ENCODE measurements around the gene NTRK2.

Gene NTRK2

DNA sequence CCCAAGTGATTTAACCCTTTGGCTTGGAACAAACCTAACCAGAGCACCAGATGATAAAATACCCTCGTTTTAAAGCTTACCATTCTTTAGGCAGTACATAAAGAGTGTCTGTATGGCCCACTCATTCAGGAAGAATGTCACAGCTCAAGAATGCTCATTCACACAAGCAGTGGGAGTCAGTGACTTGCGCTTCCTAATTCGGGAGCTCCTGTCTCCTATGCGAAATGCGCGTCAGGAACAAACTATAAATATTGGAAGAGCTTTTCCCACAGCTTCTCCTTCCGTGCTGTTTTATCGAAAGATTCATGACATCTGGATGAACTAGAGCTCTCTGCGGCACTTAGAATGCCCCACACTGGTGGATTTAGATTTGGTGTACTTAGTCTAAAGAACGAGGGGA, 66.6 kb downstream of the NTRK2 start:
- DNase-seq (ENCODE audit: low read depth) = no peak

- no peak for DNase-seq (ENCODE audit: low read depth)
These were observed 67.0 kb downstream of the NTRK2 start for GRCh38 chr9:84736536-84736935.

GRCh38 chr9:84738353-84738752, 68.8 kb downstream of the NTRK2 start:
- DNase-seq (ENCODE audit: low read depth) = no peak

GRCh38 chr9:84742261-84742660, 72.7 kb downstream of the NTRK2 start:
- DNase-seq (ENCODE audit: low read depth) = no peak

DNA sequence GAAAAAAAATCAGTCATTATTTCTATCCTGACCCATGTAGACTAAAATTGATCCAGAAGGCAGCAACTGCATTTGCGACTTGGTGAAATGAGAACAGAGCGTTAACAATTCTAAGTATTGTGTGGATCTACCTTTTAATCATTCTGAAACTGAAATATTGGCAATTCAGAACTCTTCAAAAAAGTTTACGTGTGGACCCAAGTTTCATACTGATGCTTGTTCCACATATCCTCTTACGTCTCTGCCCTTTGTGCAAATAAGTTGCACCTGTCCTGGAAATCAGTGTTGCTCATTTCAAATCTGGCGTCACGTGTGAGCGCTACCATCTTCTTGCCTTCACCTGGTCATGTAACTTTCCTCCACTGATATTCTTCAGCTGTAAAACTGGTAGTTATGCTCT, 74.7 kb downstream of the NTRK2 start:
- DNase-seq (ENCODE audit: low read depth) = no peak

DNA sequence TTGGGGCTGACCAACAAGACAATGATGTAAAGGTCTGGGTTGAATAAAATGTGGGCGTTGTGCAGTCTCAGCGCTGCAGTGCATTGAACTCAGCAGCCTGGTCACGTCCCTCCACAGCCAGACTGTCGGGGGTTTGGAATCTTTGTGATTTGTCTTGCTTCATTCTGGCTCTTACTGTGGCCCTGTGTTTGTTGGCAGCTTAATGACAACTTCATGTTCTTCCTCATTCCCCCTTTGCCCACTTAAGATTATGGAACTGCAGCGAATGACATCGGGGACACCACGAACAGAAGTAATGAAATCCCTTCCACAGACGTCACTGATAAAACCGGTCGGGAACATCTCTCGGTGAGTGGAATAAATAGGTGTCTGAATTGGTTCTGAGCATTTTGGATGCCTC, 75.2 kb downstream of the NTRK2 start:
- DNase-seq (ENCODE audit: low read depth) = no peak

GRCh38 chr9:84748112-84748511, 78.6 kb downstream of the NTRK2 start:
- no peak for DNase-seq (ENCODE audit: low read depth)

GRCh38 chr9:84750152-84750865, 80.8 kb downstream of the NTRK2 start:
- no peak for DNase-seq (ENCODE audit: low read depth)

DNA sequence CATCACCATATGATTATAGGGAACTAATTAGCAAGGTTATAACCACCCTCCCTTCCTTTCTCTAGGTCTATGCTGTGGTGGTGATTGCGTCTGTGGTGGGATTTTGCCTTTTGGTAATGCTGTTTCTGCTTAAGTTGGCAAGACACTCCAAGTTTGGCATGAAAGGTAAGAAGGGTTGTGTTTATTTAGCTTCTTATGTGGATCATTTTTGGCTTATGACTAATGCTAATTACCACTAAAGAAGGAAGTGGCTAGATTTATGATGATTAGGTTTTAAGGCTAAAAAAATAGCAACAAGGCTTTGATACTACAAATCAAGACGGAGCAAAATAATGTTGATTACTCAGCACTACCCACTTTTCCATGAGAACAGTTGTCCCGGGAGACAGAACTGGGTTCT, 82.4 kb downstream of the NTRK2 start:
- no peak for DNase-seq (ENCODE audit: low read depth)

- DNase-seq (ENCODE audit: low read depth) = no peak
These were observed 84.9 kb downstream of the NTRK2 start for GRCh38 chr9:84754461-84754860.

DNA sequence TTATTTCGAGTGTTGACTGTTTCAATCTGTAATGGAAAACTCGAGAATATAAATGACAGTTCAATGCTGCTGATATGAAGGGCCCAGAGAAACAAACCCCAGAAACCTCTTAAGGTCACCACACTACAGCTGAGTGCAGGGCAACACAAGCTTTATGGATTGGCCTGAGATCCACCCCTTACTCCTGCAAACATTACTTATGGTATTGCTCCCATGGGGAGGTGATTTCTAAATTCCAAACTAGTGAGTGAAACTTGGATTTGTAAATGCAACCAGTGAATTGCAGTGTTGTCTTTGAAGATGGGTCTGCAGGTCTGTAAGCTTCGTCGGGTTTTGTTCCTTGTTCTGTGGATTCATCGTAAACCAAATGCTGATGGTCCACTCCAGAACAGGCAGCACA, 85.4 kb downstream of the NTRK2 start:
- DNase-seq (ENCODE audit: low read depth) = no peak

DNA sequence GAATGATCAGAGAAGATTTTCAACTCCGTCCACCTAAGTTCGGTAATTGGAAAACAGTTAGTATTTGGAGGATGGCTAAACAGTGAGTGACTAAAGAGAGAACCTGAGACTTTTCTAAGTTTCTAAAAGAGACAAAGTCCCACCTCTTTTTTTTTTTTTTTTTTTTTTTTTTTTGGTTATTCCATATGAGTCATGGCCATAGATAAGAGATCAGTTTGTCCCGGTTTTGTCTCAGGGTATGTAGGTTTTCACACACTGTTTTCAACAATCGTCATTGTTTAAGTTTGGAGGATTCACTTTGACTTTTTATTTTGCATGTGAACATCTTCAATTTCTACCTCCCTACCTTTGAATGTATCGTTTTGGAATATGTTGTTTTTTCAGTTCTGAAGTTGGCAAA, 85.9 kb downstream of the NTRK2 start:
- no peak for DNase-seq (ENCODE audit: low read depth)

GRCh38 chr9:84756171-84756570, 86.6 kb downstream of the NTRK2 start:
- DNase-seq (ENCODE audit: low read depth) = no peak

GRCh38 chr9:84756731-84757130, 87.2 kb downstream of the NTRK2 start:
- no peak for DNase-seq (ENCODE audit: low read depth)

GRCh38 chr9:84758817-84759216, 89.3 kb downstream of the NTRK2 start:
- no peak for DNase-seq (ENCODE audit: low read depth)

DNA sequence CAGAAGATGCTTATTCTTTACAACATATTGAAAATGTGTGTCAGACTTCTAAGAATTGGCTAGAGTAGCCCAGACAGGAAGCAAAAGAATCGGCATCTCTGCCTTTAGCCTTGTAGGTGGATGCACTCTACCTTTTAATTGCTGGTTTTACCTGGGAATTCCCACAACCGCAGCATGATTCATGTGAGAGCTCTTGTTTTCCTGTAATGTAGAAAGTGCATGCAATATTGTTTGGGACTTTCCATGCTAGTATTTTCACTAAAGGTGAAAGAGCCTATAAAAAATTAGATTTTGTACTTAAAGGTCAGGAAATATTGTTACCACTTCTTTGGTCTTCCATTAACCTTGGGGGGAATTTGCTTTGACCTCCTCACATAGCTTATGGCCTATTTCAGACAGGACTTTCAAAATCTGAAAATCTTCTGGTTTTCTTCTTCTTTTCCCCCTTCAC, 89.8 kb downstream of the NTRK2 start:
- no peak for DNase-seq (ENCODE audit: low read depth)

- no peak for DNase-seq (ENCODE audit: low read depth)
These were observed 90.3 kb downstream of the NTRK2 start for GRCh38 chr9:84759804-84760203.

DNA sequence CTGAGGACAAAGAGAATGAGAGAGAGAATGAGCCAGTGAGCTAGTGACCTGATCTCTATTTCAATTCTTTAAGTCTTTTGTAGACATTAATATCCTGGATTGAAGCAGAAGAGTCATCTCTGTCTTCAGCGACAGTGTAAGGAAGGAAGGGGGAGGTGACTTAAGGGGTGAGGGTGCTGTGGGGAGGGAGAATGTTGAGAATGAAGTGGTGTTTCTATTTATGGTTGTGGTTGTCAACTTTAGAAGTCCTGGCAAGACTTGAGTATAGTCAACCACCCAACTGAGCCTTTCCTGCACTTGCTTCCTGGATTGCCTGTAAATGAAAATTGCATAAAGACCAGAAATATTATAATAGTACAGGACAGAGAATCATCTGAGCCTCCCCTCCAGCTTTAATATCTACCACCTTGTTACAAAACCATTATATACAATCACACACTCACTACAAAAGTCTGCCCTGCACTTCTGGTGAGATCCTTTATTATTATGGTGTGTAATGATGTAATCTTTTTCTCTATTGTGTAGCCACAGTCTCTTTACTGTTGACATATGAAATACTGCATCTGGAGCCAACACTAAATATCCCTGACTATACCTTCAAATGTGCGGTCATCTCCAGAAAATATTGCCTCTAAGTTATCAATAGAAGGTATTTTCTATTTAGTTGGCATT, 91.7 kb downstream of the NTRK2 start:
- no peak for DNase-seq (ENCODE audit: low read depth)

DNA sequence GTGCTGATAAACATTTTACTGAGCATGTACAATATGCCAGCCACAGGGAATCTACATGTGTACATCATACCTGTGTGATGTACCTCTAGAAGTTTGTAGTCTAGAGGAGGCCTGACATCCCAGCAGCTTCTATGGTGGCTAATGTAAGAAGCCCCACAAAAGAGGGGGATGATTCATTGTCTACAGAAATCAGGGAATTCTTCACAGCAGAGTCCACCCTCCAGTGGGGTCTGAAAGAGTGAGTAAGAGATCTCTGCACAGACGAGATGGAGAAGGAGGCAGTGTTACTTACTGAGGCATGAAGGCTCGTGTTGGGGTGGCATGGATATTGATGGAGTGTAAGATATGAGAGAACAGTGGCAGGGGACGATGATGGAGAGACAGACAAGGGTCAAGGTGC, 103.0 kb downstream of the NTRK2 start:
- no peak for DNase-seq (ENCODE audit: low read depth)

- DNase-seq (ENCODE audit: low read depth) = no peak
These were observed 103.5 kb downstream of the NTRK2 start for GRCh38 chr9:84773022-84773421.

- no peak for DNase-seq (ENCODE audit: low read depth)
These were observed 105.6 kb downstream of the NTRK2 start for GRCh38 chr9:84775056-84775643.

GRCh38 chr9:84778570-84778969, 109.0 kb downstream of the NTRK2 start:
- no peak for DNase-seq (ENCODE audit: low read depth)

GRCh38 chr9:84779883-84780282, 110.4 kb downstream of the NTRK2 start:
- no peak for DNase-seq (ENCODE audit: low read depth)

- DNase-seq (ENCODE audit: low read depth) = no peak
These were observed 110.9 kb downstream of the NTRK2 start for GRCh38 chr9:84780385-84780784.
